GM19099 (cell line): Measurements from ENCODE around the gene ZSCAN10.

Source experiments
- POLR2A ChIP-seq: IDR thresholded peaks from 3 replicates; pipeline ENCODE4 v1.6.1; 2011; ENCODE audit warnings: low read depth; ENCODE audit not compliant: insufficient read length; ENCODE audit errors: extremely low read depth

ZSCAN10 gene

DNA sequence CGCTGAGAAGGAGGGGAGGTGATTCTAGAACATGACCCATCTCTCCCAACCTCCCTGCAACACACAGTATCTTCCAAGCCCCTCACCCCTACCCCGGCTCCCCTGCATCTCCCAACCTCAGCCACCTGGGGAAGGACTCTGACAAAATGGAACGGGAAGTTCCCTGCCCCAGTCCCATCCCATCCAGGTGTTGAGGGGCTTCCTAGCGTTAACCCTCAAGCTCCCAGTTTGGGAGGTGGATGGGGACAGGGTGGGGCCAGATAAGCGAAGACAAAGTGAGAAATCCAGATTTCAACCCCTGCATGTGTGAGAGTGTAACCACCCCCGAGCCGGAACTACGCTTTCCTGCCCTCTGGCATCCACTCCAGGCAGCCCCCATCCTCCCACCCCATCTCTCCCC is 1.8 kb downstream of the ZSCAN10 start:
- TF ChIP-seq POLR2A = no peak

DNA sequence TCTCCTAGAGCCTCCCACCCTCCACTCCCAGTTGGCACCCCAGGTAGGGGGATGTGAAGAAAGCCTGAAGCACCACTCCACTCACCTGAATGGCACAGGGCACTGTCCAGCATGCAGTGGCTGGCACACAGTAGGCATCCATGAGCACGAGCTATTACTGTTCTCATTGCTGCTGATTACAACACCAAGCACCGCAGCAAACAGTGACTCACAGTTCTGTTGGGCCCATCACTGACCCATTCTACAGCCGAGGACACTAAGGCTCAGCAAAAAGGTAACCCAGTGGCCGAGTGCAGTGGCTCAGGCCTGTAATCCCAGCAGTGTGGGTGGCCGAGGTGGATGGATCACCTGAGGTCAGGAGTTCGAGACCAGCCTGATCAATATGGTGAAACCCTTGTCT is 2.7 kb downstream of the ZSCAN10 start:
- TF ChIP-seq POLR2A = no peak

DNA sequence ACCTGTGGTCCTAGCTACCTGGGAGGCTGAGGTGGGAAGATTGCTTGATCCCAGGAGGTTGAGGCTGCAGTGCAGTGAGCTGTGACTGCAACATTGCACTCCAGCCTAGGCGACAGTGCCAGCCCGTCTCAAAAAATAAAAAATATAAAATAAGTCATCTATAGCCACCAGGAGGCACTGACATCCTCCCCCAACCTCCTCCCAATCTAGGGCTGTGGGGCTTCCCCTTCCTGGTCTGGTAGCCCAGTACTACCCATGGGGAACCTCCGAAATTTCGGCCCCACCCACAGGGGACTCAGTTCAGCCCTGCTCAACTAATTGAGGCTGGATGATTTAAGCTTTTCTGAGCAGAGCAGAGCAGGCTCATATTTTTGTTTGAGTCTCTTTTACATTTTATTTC is 3.2 kb downstream of the ZSCAN10 start:
- no peak for TF ChIP-seq POLR2A

DNA sequence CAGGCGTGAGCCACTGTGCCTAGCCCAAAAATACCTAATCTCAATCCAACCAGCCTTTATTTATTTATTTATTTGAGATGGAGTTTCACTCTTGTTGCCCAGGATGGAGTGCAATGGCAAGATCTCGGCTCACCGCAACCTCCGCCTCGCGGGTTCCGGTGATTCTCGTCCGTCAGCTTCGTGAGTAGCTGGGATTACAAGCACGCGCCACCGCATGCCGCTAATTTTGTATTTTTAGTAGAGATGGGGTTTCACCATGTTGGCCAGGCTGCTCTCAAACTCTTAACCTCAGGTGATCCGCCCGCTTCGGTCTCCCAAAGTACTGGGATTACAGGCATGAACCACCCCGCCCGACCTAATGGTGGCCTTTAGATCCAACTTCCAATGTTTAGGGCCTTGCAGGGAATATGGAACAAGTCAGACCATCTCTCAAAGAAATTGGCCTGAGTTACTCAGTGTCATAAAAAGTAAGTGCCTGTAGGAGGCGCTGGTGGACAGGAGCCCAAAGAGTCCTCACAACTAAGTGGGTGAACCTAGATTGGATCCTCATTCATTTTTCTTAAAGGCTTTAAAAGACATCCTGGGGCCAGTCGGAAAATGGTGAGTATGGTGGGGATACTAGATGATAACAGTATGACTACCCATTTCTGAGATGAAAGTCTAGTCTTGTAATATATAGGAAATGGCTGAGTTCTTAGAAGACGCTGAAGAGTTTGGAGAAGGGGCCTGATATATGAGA is 4.6 kb downstream of the ZSCAN10 start:
- no peak for TF ChIP-seq POLR2A

DNA sequence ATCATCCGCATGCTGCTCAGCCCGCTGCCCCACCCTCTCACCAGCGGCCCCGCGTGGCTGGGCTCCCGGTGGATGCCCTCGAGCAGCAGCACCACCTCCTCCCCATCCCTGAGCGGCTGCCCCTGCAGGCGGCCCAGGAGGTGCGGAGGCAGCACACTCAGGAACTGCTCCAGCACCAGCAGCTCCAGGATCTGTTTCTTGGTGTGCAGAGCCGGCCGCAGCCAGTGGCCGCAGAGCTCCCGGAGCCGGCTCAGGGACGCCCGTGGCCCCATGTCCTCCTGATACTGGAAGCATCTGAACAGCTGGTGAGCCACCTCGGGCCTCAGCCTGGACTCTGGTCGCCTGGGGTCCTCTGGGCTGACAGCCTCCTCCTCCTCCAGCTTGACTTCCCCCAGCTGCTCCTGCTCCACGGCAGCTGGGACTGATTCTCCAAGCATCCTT is 6.6 kb downstream of the ZSCAN10 start:
- TF ChIP-seq POLR2A = no peak

DNA sequence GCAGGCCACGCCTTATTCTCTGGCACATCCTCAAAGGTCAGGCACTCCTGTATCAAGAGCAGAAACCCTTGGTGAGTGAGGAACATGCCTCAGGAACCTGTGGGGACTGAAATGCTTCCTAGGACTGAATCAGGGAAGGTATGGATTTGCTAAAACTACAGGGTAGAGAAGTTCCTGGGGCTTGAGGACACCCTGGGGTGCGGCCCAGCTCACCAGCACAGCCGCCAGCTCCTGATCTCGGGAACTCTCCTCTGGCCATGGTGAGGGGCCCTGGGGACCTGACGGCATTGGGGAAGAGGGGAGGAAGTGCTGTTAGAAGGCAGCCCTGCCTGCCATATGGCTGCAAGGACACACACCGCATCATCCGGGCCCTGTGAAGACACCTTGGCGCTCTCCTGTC is 7.5 kb downstream of the ZSCAN10 start:
- no peak for TF ChIP-seq POLR2A

DNA sequence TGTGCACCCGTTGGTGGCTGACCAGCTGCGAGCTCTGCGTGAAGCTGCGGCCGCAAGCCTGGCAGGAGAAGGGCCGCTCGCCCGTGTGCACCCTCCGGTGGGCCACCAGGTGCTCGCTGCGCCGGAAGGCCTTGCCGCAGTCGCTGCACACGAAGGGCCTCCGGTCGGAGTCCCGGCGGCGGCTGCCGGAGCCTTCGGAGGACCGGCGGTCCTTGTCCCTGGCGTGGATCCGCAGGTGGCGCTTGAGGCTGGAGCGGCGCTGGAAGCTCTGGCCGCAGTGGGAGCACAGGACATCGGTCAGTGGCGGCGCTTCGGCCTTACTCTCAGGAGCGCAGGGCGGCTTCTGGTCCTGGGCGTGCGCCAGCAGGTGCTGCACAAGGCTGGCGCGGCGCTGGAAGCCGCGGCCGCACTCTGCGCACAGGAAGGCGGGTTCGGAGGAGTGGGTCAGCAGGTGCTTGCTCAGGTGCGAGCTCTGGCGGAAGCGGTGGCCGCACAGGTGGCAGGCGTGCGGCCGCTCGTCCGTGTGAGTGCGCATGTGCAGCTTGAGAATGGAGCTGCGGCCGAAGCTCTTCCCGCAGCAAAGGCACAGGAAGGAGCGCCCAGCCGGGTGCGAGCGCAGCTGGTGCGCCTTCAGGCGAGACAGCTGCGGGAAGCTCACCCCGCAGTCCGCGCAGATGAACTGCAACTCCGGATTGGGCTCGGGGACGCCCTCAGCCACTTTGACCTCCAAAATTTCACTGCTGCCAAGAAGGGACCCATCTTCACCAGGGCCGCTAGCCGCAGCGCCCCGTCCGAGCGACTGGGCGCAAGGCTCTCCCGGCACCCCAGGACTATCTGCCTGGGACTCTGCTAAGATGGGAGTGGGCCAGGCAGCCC is 9.1 kb downstream of the ZSCAN10 start:
- no peak for TF ChIP-seq POLR2A

DNA sequence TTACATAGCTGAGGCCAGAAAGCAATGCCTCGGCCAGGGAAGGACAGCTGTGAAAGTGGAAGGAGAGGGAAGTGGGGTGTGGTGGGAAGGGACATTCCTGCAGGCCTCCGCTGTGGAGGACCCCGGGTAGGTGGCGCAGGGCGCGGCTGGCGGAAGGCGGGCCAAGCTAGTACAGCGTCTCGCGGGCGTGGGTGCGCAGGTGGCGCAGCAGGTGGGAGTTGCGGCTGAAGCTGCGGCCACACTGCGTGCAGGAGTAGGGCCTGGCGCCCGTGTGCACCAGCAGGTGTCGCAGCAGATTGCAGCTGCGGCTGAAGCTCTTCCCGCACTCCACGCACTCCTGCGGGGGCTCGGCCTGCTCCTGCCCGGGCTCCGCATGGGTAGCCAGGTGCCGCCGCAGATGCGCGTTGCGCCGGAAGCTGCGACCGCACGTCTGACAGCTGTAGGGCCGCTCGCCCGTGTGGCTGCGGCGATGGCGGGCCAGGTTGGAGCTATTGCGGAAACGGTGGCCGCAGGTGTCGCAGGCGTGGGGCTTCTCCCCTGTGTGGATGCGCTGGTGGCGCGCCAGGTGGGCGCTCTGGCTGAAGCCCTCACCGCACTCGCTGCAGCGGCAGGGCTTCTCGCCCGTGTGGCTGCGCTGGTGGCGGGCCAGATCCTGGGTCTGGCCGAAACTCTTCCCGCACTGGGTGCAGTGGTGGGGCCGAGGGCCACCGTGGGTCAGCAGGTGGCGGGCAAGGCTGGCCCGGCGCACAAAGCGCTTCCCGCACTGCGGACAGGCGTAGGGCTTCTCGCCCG is 10.0 kb downstream of the ZSCAN10 start:
- no peak for TF ChIP-seq POLR2A

DNA sequence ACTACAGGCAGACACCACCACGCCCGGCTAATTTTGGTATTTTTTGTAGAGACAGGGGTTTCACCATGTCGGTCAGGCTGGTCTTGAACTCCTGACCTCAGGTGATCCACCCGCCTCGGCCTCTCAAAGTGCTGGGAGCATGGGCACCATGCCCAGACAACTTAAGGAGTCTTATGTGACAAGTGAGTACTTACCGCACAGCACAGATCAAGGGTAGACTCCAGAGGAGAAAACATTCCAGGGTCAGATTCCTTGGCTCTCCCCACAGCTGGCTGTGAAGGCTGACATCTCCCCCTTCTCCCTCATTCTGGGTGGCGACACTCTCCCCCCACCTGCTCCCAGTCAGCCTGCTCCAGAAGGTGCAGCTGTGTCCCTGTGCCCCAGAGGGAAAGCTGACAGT is 10.6 kb downstream of the ZSCAN10 start:
- TF ChIP-seq POLR2A = no peak

DNA sequence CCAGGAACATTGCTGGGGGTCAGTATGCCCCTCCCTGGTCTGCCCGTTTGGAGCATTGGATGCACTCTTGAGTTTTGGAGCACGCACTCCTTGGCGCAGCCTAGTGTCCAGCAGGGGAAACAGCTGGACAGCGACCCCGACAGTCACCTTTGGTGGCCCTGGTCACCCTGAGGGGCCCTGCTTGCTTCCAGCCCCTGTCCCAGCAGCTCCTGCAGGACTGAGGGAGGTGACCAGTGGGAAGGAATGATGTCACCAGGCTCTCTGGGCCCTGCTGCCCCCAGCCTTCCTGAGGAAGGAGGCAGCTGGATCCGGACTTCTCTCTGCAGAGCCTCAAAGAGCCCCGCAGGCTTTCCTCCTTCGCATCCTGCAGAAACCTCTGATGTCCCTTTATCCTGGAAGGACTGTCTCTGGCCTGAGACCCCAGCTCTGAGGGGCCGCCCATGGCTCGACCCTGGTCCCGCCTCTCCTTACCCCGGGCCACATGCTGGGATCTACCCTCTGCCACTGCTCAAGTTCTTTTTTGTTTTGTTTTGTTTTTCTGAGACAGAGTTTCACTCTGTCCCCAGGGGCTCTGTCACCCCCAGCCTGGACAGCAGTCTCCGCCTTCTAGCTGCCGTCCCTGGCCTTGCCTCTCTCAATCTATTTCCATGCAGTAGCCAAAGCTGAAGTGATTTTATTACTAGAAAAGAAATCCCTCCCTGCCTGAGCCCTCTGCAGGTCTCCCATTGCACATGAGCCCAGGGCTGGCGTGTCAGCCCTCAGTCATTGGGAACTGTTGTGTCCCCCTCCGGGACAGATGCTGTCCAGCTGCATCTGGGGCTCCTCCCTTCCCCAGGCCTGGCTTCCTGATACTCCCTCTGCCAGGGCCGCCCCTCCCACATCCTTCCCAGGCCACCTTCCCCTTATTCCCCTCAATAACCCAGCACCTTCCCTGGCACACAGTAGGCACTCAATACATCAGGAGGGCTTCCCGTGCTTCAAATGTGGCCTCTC is 11.6 kb downstream of the ZSCAN10 start:
- TF ChIP-seq POLR2A = no peak

DNA sequence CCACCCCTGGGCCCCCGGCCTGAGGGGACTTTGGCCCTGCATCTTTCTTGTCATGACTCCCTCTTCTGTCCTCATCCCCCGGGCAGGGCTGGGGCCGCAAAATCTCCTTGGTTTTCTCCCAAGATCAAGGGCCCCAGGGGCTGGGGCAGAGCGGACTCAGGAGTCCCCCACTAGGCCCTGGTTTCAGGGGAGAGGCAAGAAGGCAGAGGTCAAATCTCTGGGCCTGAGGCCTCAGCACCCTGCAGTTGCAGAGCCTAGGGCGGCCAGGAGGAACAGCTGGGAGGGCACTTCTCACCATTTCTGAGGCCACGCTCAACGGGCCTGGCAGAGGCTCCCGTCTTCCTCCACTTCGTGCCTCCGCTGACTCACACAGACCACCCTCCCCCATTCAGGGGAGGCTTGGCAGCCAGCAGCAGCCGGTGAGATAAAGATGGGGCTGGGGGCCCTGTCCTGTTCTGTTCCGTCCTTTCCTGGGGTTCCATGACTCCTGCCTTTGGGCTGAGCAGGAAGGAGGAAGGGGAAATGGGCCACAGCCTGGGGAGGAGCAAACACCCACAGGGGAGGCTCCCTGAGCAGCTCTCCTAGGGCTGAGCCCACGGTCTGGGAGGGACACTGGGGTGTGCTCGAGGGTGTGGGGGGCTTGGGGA is 12.4 kb downstream of the ZSCAN10 start:
- no peak for TF ChIP-seq POLR2A

DNA sequence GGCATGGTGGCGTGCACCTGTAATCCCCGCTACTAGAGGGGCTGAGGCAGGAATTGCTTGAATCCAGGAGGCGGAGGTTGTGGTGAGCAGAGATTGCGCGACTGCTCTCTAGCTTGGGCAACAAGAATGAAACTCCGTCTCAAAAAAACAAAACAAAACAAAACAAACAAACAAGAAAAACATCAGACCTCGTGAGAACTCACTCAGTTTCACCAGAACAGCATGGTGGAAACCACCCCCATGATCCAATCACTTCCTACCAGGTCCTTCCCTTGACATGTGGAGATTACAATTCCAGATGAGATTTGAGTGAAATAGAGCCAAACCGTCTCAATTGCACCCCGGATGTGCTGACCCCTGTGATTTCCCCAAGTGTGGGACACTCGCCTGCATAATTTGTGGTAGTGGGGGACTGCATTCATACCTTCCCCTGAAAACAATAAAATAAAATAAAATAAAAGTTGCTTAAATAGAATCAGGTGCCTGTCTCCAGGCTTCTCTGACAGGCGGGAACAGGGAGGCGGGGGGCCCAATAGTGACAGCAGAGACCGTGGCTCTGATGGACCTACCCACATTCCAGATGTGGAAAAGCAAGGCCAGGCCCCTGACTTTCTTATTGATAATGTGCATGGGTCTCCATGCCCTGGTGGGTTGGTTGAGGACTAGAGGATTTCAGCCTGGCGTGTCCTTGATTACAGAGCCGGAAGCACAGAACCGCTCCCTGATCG is 13.1 kb downstream of the ZSCAN10 start:
- no peak for TF ChIP-seq POLR2A
